SU-DHL-6 (cell line): ENCODE results near the gene MARK3.
A peak's percentile ranks its signal among the peaks of the same experiment; 100 is the strongest.

Experiments used
- EZH2phosphoT487 ChIP-seq: fragments of 200-600 bp; sonication (generic), shearing (Covaris generic); conservative IDR thresholded peaks from 2 replicates; pipeline ENCODE4 v1.6.1; 2018; ENCODE audit warnings: mild to moderate bottlenecking, antibody characterized with exemption, low read length, moderate library complexity, mixed read lengths
- TF ChIP-seq, protein P1 (sequence below): fragments of 200-600 bp; sonication (generic); IDR thresholded peaks from one replicate; pipeline ENCODE4 v1.5.1; 2017; ENCODE audit warnings: antibody characterized with exemption, mild to moderate bottlenecking, low read length, moderate library complexity; ENCODE audit not compliant: insufficient read depth, poor library complexity, severe bottlenecking

DNA sequence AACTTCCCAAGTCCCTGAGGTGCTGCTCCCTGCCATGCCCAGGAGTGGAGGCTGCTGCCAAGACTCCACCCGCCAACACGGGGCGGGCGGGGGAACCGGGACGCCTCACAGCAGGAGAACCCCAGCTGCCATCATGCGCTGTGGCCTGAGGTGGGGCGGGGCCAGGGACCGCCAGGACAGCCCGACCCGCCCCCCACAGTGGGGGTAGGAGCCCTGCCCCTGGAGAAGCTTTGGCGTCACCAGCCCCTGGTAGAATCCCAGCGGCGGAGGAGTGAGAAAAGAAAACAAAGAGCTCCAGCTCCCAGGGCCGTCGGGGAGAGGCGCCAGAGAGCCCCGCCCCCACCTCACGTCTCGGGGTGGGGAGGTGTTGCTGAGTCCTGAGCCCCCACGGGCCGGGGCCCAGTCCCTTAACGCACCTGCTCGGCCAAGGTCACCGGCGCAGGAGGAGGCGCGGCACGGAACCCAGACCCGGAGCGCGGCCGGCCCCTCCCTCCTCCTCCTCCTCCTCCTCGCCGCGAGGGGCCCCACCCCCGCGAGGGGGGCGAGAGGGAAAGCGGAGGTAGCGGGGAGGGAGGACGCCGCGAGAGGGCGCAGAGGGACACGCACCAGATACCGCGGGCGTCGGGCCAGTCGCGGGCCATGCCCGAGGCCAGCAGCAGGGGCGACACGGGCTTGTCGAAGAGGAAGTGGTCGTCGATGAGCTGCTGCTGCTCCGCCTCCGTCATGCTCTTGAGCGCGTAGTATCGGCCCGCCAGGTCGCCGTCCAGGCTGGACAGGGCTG lies 135.6 kb downstream of the MARK3 start:
- TF ChIP-seq, protein P1, sequence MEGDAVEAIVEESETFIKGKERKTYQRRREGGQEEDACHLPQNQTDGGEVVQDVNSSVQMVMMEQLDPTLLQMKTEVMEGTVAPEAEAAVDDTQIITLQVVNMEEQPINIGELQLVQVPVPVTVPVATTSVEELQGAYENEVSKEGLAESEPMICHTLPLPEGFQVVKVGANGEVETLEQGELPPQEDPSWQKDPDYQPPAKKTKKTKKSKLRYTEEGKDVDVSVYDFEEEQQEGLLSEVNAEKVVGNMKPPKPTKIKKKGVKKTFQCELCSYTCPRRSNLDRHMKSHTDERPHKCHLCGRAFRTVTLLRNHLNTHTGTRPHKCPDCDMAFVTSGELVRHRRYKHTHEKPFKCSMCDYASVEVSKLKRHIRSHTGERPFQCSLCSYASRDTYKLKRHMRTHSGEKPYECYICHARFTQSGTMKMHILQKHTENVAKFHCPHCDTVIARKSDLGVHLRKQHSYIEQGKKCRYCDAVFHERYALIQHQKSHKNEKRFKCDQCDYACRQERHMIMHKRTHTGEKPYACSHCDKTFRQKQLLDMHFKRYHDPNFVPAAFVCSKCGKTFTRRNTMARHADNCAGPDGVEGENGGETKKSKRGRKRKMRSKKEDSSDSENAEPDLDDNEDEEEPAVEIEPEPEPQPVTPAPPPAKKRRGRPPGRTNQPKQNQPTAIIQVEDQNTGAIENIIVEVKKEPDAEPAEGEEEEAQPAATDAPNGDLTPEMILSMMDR = peak; percentile 51
- TF ChIP-seq EZH2phosphoT487 = no peak
